Measurements from ENCODE around the gene PADI4. TPM values are rescaled to one million over a fixed set of nuclear protein-coding genes. Genes with fewer than 3 reads are reported as not detected.

Gene PADI4
- total and polyA plus RNA-seq, 2 of the 4 experiments (the other 2 are of a cell fraction): not detected

GRCh38 chr1:17297991-17298390 is 10.0 kb upstream of the PADI4 start:
- H2AK9ac ChIP-seq (replicated peaks; ENCODE audit: low read depth, low read length, poor library complexity): no peak overlapping the region
- no peaks in the 10 kb centered on the region for H3K4me1 ChIP-seq (ENCODE audit: control insufficient read depth, insufficient read depth, low read length)
- H2AK5ac ChIP-seq (ENCODE audit: low read depth, low read length): no peak overlapping the region
- H2BK15ac ChIP-seq (ENCODE audit: low read depth, low read length): no peak overlapping the region
- dilution Hi-C loops (cut with HindIII; ENCODE audit: low sequenced_read_pairs, unreplicated experiment) (no loop called here), intact Hi-C loops (cut with micrococcal nuclease) (no loop called here), in situ Hi-C loops (cut with MboI; ENCODE audit: low sequenced_read_pairs) (no loop called here)
- no peaks in the 10 kb centered on the region for H3K79me1 ChIP-seq (ENCODE audit: low read depth in 1 of 2, low read length in 2 of 2)
- no peak overlapping the region for H3K4me3 ChIP-seq (ENCODE audit: insufficient read depth, low read depth, low read length)
- no CpG with 5 or more reads among the region's 7 CpGs for WGBS, 2 experiments (ENCODE audit: extremely low coverage in 2 of 2, insufficient read length in 1 of 2)
- H3K18ac ChIP-seq (ENCODE audit: low read depth, low read length): no peak overlapping the region
- H4K8ac ChIP-seq (ENCODE audit: low read depth in 2 of 2, low read length in 2 of 2): no peak overlapping the region
- TF ChIP-seq POLR2A (IDR thresholded peaks at IDR 0.05; ENCODE audit: low read depth, low read length): no peak
- no peak for TF ChIP-seq BHLHE40 (IDR thresholded peaks at IDR 0.05; ENCODE audit: low read depth, low read length)
- H3K9me1 ChIP-seq (ENCODE audit: insufficient read depth, low read length): no peaks in the 10 kb centered on the region
- H2BK20ac ChIP-seq (ENCODE audit: low read depth, low read length): no peak overlapping the region
- ChIA-PET POLR2A (ENCODE audit: unreplicated experiment) (no interaction called here), CTCF (no interaction called here)
- DNase-seq (no peak), ATAC-seq (ENCODE audit: low read depth) (no peak)
- peaks cover 16% of the 10 kb centered on the region for H3K27me3 ChIP-seq (ENCODE audit: control insufficient read depth, insufficient read depth, low read length)
- no peak overlapping the region for H3K56ac ChIP-seq (ENCODE audit: extremely low read depth, insufficient read depth, low read length)
- H3K4me2 ChIP-seq (ENCODE audit: low read depth, low read length): no peak overlapping the region
- no peak overlapping the region for H3K23ac ChIP-seq (ENCODE audit: low read depth, low read length)
- BruUV-seq (replicated peaks): no TSS peak
- H2BK120ac ChIP-seq (ENCODE audit: low read depth, low read length): no peak overlapping the region
- no peak overlapping the region for H2BK5ac ChIP-seq (ENCODE audit: low read depth, low read length, poor library complexity, severe bottlenecking)
- no peak overlapping the region for H4K5ac ChIP-seq (ENCODE audit: low read depth, low read length)
- H3K4ac ChIP-seq (ENCODE audit: low read depth, low read length): no peak overlapping the region
- no peak overlapping the region for H4K91ac ChIP-seq (ENCODE audit: insufficient read depth, low read depth, low read length)
- H3K9ac ChIP-seq (ENCODE audit: low read depth, low read length): no peak overlapping the region
- peaks cover 12% of the 10 kb centered on the region for H3K9me3 ChIP-seq (ENCODE audit: control insufficient read depth, insufficient read depth, low read length)
- H4K20me1 ChIP-seq (ENCODE audit: insufficient read depth, low read length): no peaks in the 10 kb centered on the region
- H3K27ac ChIP-seq (ENCODE audit: insufficient read depth, low read length): no peak overlapping the region
- no peak overlapping the region for H2AFZ ChIP-seq (replicated peaks; ENCODE audit: low read length, poor library complexity)
- H3K36me3 ChIP-seq (ENCODE audit: control insufficient read depth, insufficient read depth, low read length): no peaks in the 10 kb centered on the region
- no peak overlapping the region for H3K14ac ChIP-seq (replicated peaks; ENCODE audit: low read depth, low read length)

Data from IMR-90 (cell line).